Gastroesophageal sphincter (tissue), 3 donors: ENCODE data around the gene TGFBR2.

Experiments
- EP300 ChIP-seq: sonication (generic); formaldehyde crosslinking; IDR thresholded peaks from one replicate; pipeline ENCODE4 v1.6.1; 2017; ENCODE audit warnings: antibody characterized with exemption, mild to moderate bottlenecking
- POLR2AphosphoS5 ChIP-seq: sonication (generic); formaldehyde crosslinking; IDR thresholded peaks from one replicate; pipeline ENCODE4 v1.6.1; 2017; ENCODE audit warnings: antibody characterized with exemption
- TF ChIP-seq, protein P1 (sequence below), 4 experiments: fragments of 200-600 bp in 2 of 4; fragments of 450-650 bp in 2 of 4; sonication (generic) in 1 of 4; IDR thresholded peaks; one replicate each; pipeline ENCODE4 v1.5.1; 2017 to 2019; ENCODE audit warnings: antibody characterized with exemption in 4 of 4, mild to moderate bottlenecking in 2 of 4, moderate library complexity in 2 of 4

- TF ChIP-seq, protein P1, sequence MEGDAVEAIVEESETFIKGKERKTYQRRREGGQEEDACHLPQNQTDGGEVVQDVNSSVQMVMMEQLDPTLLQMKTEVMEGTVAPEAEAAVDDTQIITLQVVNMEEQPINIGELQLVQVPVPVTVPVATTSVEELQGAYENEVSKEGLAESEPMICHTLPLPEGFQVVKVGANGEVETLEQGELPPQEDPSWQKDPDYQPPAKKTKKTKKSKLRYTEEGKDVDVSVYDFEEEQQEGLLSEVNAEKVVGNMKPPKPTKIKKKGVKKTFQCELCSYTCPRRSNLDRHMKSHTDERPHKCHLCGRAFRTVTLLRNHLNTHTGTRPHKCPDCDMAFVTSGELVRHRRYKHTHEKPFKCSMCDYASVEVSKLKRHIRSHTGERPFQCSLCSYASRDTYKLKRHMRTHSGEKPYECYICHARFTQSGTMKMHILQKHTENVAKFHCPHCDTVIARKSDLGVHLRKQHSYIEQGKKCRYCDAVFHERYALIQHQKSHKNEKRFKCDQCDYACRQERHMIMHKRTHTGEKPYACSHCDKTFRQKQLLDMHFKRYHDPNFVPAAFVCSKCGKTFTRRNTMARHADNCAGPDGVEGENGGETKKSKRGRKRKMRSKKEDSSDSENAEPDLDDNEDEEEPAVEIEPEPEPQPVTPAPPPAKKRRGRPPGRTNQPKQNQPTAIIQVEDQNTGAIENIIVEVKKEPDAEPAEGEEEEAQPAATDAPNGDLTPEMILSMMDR (IDR thresholded peaks at IDR 0.05): peak in 2 of 4 experiments; percentile 8 to 30
- TF ChIP-seq EP300 (no peak), POLR2AphosphoS5 (peak; percentile 6)
Observed at GRCh38 chr3:30628901-30629590, 22.6 kb downstream of the TGFBR2 start.
